HG03045 (cell line): Measurements from ENCODE around the gene RMND5B.

Source experiments
- ATAC-seq: cut with Tn5 transposase; IDR thresholded peaks from one replicate; pipeline ENCODE4 v1.9.1; 2021; ENCODE audit warnings: mild to moderate bottlenecking, moderate library complexity; ENCODE audit not compliant: unreplicated experiment

RMND5B gene

DNA sequence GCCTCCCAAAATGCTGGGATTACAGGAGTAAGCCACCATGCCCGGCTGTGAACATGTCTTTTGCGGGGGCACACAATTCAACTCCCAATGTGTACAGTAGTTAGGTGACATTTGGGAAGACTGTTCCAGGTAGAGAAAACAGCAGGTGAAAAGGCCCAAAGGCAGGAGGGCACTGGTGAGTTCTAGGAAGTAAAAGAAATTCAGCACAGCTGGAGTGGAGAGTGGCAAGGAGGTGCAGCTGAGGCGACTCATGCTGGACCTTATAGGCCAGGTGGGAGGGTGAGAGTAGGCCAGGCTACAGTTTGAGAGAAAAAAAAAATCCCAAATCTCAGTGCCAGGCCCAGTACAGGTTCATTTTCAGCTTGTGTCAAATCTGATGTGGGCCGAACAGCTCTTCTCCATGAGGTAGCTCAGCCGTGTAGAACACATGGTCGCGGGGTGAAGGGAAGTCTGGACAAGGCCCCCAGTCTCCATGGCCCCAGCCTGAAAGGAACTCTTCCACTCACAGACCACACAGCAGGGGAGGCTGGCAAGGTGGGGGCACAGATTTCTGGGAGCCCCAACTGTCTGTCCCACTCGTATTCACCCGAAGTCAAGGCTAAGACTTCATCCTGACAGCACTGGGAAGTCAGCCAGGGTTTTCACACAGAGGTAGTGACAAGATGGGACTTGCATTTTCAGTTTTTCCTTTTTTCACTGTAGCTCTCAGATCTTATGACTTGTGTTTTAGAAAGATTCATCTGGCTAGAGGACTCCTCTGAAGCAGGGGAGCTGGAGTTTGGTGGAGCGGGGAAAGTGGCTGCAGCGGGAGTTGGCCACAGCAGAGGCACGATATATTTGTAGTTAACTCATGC is 69.0 kb downstream of the RMND5B start:
- ATAC-seq = no peak
